Adrenal gland (tissue), 12 donors: ENCODE measurements around the gene TENM4. TPM values are rescaled to one million over a fixed set of nuclear protein-coding genes. Genes with fewer than 3 reads are reported as not detected.

ENCODE experiments used
- DNase-seq, 7 donors: peaks; one replicate each; pipeline ENCODE4 v3.0.0-alpha.2; 2019 to 2020
- H3K27ac ChIP-seq, 5 donors: fragments of 200-600 bp; sonication (generic) in 4 of 5; 1 replicate in 3 of 5; 2 replicates in 2 of 5; pipeline versions ENCODE4 v1.5.1 to v1.8.0; 2016 to 2020; ENCODE audit warnings: mild to moderate bottlenecking in 1 of 5
- H3K27me3 ChIP-seq: fragments of 200-600 bp; 2 replicates; pipeline ENCODE4 v1.8.0; 2021
- H3K36me3 ChIP-seq, 2 donors: fragments of 200-600 bp; replicated peaks in 1 of 2; 1 replicate in 1 of 2; 2 replicates in 1 of 2; pipeline versions ENCODE4 v1.5.1 to v1.8.0; 2018 to 2022
- H3K4me1 ChIP-seq, 2 donors: fragments of 200-600 bp; replicated peaks in 1 of 2; 1 replicate in 1 of 2; 2 replicates in 1 of 2; pipeline versions ENCODE4 v1.5.1 to v1.8.0; 2018 to 2021
- H3K4me3 ChIP-seq, 4 donors: fragments of 200-600 bp; sonication (generic) in 3 of 4; one replicate each; pipeline ENCODE4 v1.5.1; 2016 to 2018
- H3K9me3 ChIP-seq, 3 donors: fragments of 200-600 bp; sonication (generic) in 1 of 3; replicated peaks in 1 of 3; 1 replicate in 2 of 3; 2 replicates in 1 of 3; pipeline versions ENCODE4 v1.5.1 to v1.8.0; 2016 to 2021
- POLR2A ChIP-seq, 2 donors: fragments of 450-650 bp; IDR thresholded peaks; one replicate each; pipeline ENCODE4 v1.6.1; 2017; ENCODE audit warnings: antibody characterized with exemption in 2 of 2, mild to moderate bottlenecking in 2 of 2, moderate library complexity in 1 of 2
- WGBS, 4 donors: extraction: QIAGEN DNeasy Blood & Tissue Kit in 2 of 4; methylation state at CpG; one replicate each; pipeline versions ENCODE4 v1.1.5 to v1.1.7; 2013 to 2017; 5-methylcytosine and 5-hydroxymethylcytosine counted together
- intact Hi-C, 2 donors: fragments of 100-400 bp; cut with DNase I; formaldehyde crosslinking; loops; one replicate each; pipeline versions ENCODE4 v1.14.1 to v1.15.0; 2022 to 2023
- polyA plus RNA-seq, 3 donors: library from polyadenylated mRNA; stranded (reverse); fragments of 200-250 nt in 2 of 3; fragments of 350-450 nt in 1 of 3; fragmentation: Illumina TruSeq in 1 of 3; extraction: RNeasy Lipid Tissue Mini Kit (QIAGEN cat#74804) in 1 of 3; gene quantifications; one replicate each; pipeline ENCODE4 v1.2.3, GENCODE V29; 2013 to 2014
- total RNA-seq, 9 donors: library from RNA; depleted of rRNA in 4 of 9; stranded (reverse); fragments of >200 nt in 4 of 9; fragments of 120-200 nt in 1 of 9; fragmentation: NEBNext Ultra II Directional in 1 of 9; extraction: Animal tissue kit (Norgen Biotek cat#: 25700) in 1 of 9; gene quantifications; one replicate each; pipeline versions ENCODE4 v1.1.0 to v1.2.4, GENCODE V29; 2013 to 2023
- TF ChIP-seq, protein P1 (sequence below), 6 experiments: fragments of 450-650 bp in 4 of 6; fragments of 200-600 bp in 2 of 6; sonication (generic) in 1 of 6; IDR thresholded peaks; 1 replicate in 5 of 6; 2 replicates in 1 of 6; pipeline versions ENCODE4 v1.5.1 to v1.8.0; 2016 to 2021; ENCODE audit warnings: antibody characterized with exemption in 6 of 6, mild to moderate bottlenecking in 2 of 6, moderate library complexity in 1 of 6
- donor health status: healthy with polysubstance abuse.
- donor health status: Bipolar disorder and iron deficiency.
- donor health status: DM: yes; HTN: yes; CAD: no.
- donor health status: DM: no; HTN: no; CAD: no.
- donor health status: DM: no; HTN: no; CAD: no.
- donor health status: DM: yes; HTN: yes; CAD: no.

The TENM4 gene
- total and polyA plus RNA-seq, 12 donors: 0.74 to 24.9 (median 6.7) TPM

DNA sequence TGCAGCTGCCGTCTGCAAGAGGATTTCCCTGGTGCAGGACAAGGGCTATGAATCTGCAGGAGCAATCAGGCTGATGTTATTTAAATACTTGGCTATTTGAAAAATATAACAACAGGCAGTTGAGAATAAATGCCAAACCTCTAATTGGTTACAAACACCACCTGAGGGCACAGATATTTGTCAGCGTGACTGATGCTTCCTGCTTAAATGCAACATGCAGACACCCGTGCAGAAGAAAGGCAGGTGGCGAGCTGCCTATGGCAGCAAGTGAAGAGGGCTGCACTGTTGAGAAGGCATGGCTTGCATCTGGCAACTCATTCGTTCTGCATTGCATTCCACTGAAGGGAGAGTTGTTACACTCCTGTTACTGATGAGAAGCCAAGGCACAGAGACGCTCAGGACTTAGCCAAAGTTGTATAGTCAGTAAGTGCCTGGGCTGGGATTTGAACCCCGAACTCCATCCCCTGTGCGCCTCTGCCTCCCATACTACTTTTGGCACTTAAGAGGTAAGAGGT, 350.6 kb downstream of the TENM4 start:
- Histone ChIP-seq H3K4me3 (no peak overlapping the region), H3K36me3 (no peaks in the 10 kb centered on the region), H3K27ac (no peak overlapping the region), H3K9me3 (no peaks in the 10 kb centered on the region), H3K27me3 (no peaks in the 10 kb centered on the region), H3K4me1 (no peaks in the 10 kb centered on the region)
- 71 to 81% (median 80%) methylated on average over 8 of the region's 8 CpGs for WGBS, 4 donors
- TF ChIP-seq, protein P1, sequence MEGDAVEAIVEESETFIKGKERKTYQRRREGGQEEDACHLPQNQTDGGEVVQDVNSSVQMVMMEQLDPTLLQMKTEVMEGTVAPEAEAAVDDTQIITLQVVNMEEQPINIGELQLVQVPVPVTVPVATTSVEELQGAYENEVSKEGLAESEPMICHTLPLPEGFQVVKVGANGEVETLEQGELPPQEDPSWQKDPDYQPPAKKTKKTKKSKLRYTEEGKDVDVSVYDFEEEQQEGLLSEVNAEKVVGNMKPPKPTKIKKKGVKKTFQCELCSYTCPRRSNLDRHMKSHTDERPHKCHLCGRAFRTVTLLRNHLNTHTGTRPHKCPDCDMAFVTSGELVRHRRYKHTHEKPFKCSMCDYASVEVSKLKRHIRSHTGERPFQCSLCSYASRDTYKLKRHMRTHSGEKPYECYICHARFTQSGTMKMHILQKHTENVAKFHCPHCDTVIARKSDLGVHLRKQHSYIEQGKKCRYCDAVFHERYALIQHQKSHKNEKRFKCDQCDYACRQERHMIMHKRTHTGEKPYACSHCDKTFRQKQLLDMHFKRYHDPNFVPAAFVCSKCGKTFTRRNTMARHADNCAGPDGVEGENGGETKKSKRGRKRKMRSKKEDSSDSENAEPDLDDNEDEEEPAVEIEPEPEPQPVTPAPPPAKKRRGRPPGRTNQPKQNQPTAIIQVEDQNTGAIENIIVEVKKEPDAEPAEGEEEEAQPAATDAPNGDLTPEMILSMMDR (IDR thresholded peaks at IDR 0.05): no peak
- no peak for TF ChIP-seq POLR2A (IDR thresholded peaks at IDR 0.05)
- no peak for DNase-seq
- intact Hi-C loops: no loop called here

DNA sequence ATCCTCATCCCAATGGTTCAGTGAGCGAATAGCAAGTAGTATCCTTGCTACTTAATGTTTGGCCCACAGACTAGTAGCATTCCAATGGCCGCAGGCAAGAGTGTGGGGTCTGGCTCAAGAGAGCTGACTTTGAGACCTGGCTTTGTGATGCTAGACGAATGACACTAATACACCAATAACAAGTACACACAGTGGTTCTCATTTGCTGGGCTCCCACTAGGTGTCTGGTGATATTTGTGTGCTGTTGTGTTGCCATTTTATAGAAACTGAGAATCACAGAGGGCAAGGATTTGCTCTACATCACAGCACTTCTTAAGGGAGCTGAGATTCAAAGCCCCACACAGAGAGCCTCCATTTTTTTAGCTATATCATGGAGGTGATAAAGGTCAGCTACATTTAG, 351.2 kb downstream of the TENM4 start:
- no peaks in the 10 kb centered on the region for H3K9me3 ChIP-seq
- TF ChIP-seq POLR2A (IDR thresholded peaks at IDR 0.05): no peak
- TF ChIP-seq, protein P1 (IDR thresholded peaks at IDR 0.05): no peak
- intact Hi-C loops: no loop called here
- no peaks in the 10 kb centered on the region for H3K36me3 ChIP-seq
- 91 to 100% (median 94%) methylated on average over 3 of the region's 3 CpGs for WGBS, 4 donors
- H3K4me1 ChIP-seq: no peaks in the 10 kb centered on the region
- H3K27ac ChIP-seq: no peak overlapping the region
- H3K4me3 ChIP-seq: no peak overlapping the region
- no peaks in the 10 kb centered on the region for H3K27me3 ChIP-seq
- no peak for DNase-seq

DNA sequence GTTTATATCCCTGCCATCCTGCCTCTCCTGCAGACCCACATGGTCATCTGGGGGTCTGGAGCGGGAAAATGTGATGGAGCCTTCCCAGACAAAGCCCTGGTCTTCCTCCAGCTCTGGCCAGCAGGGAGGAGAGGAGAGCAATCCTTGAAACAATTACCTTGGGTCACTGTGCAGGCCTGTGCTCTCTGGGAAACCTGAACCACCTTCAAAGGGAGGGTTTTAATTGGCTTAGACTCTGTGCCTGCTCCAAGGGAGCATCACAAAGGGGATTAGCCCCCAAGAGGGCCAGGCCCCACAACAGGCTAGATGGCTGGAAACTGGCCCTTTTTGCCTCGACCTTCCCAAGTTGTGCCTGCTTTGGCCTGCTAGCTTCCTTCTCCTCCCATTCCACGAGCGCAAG, 351.9 kb downstream of the TENM4 start:
- Histone ChIP-seq H3K27ac (no peak overlapping the region), H3K9me3 (no peaks in the 10 kb centered on the region), H3K4me1 (no peaks in the 10 kb centered on the region), H3K36me3 (no peaks in the 10 kb centered on the region), H3K4me3 (no peak overlapping the region), H3K27me3 (no peaks in the 10 kb centered on the region)
- TF ChIP-seq, protein P1 (IDR thresholded peaks at IDR 0.05): no peak
- no peak for TF ChIP-seq POLR2A (IDR thresholded peaks at IDR 0.05)
- 84 to 90% (median 86%) methylated on average over 3 to 4 of the region's 4 CpGs for WGBS, 4 donors
- intact Hi-C loops: no loop called here
- no peak for DNase-seq

DNA sequence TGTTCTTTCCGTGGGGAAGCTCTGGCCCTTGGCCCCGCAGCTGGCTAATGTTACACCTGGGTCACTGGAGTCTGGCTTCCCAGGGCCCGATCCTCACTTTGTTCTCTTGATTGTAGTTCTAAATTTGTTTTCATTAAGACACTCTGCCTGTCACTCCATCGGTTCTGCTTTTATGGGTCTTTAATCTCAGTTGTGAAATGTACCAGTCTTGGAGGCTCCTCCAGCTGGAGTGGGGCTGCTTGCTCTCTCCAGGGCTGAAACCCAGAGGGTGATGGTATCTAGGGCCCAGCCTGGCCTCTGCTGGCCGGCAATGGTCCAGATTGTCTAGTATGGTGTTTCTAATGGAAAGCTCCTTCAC, 352.9 kb downstream of the TENM4 start:
- intact Hi-C loops: no loop called here

More for the DNA sequence above, 352.9 kb downstream of the TENM4 start:
- TF ChIP-seq POLR2A (IDR thresholded peaks at IDR 0.05): no peak
- TF ChIP-seq, protein P1 (IDR thresholded peaks at IDR 0.05): no peak
- H3K4me1 ChIP-seq: no peaks in the 10 kb centered on the region
- 73 to 85% (median 82%) methylated on average over 5 of the region's 5 CpGs for WGBS, 4 donors
- no peak overlapping the region for H3K27ac ChIP-seq
- no peak overlapping the region for H3K4me3 ChIP-seq
- DNase-seq: no peak
- no peaks in the 10 kb centered on the region for H3K9me3 ChIP-seq
- no peaks in the 10 kb centered on the region for H3K36me3 ChIP-seq
- H3K27me3 ChIP-seq: no peaks in the 10 kb centered on the region
